PC-9 (cell line): ENCODE data around the gene C1QC. TPM values are rescaled to one million over a fixed set of nuclear protein-coding genes. Genes with fewer than 3 reads are reported as not detected.

ENCODE experiments used
- BruUV-seq: library from RNA; stranded (reverse); fragments of 400-500 nt; replicated peaks from 2 replicates; lab custom pipeline; 2021; lab: Mats Ljungman, UMichigan
- CTCF ChIA-PET: fragments of 300-600 bp; sonication (Branson Sonifier 250); formaldehyde crosslinking; loops from one replicate; lab custom pipeline; 2022; ENCODE audit warnings: antibody characterized with exemption; lab: Charles Lee
- POLR2A ChIA-PET: fragments of 300-600 bp; sonication (Branson Sonifier 250); formaldehyde crosslinking; loops from one replicate; lab custom pipeline; 2022; ENCODE audit warnings: antibody characterized with exemption; ENCODE audit not compliant: unreplicated experiment; lab: Charles Lee
- DNase-seq, 2 experiments: peaks; one replicate each; pipeline versions ENCODE4 v3.0.0 to v3.0.0-alpha.2; 2015 to 2022; ENCODE audit warnings: mixed read lengths in 1 of 2
- H2AFZ ChIP-seq: fragments of 200-600 bp; sonication (generic); 2 replicates; pipeline ENCODE4 v1.8.1; 2017; ENCODE audit warnings: antibody characterized with exemption
- H3F3A ChIP-seq: fragments of 200-600 bp; sonication (generic); 2 replicates; pipeline ENCODE4 v1.8.1; 2017; ENCODE audit warnings: antibody characterized with exemption, mild to moderate bottlenecking, low read depth; ENCODE audit not compliant: insufficient read depth
- H3K27ac ChIP-seq: fragments of 200-600 bp; sonication (generic); 2 replicates; pipeline ENCODE4 v1.6.1; 2016; ENCODE audit warnings: mixed run types
- H3K27me3 ChIP-seq: fragments of 200-600 bp; sonication (generic); 2 replicates; pipeline ENCODE4 v1.6.1; 2016; ENCODE audit warnings: low read depth, mixed run types; ENCODE audit not compliant: insufficient read depth
- H3K36me3 ChIP-seq: fragments of 200-600 bp; sonication (generic); 2 replicates; pipeline ENCODE4 v1.6.1; 2016; ENCODE audit warnings: low read depth, mixed run types
- H3K4me1 ChIP-seq: fragments of 200-600 bp; sonication (generic); replicated peaks from 2 replicates; pipeline ENCODE4 v1.6.1; 2016; ENCODE audit warnings: mixed run types; ENCODE audit not compliant: insufficient read depth
- H3K4me2 ChIP-seq: fragments of 200-600 bp; sonication (generic); 2 replicates; pipeline ENCODE4 v1.6.1; 2017; ENCODE audit warnings: mixed run types
- H3K4me3 ChIP-seq: fragments of 200-600 bp; sonication (generic); 2 replicates; pipeline ENCODE4 v1.6.1; 2016; ENCODE audit warnings: mixed run types
- H3K79me2 ChIP-seq: fragments of 200-600 bp; sonication (generic); 2 replicates; pipeline ENCODE4 v1.6.1; 2017; ENCODE audit warnings: low read depth, mixed run types
- H3K9me2 ChIP-seq: fragments of 200-600 bp; sonication (generic); 2 replicates; pipeline ENCODE4 v1.8.1; 2017; ENCODE audit warnings: mild to moderate bottlenecking; ENCODE audit not compliant: insufficient read depth
- H3K9me3 ChIP-seq: fragments of 200-600 bp; sonication (generic); 2 replicates; pipeline ENCODE4 v1.8.1; 2016; ENCODE audit warnings: low read depth; ENCODE audit not compliant: insufficient read depth
- H4K20me1 ChIP-seq: fragments of 200-600 bp; sonication (generic); 2 replicates; pipeline ENCODE4 v1.8.1; 2017; ENCODE audit not compliant: insufficient read depth
- CTCF ChIP-seq: fragments of 200-600 bp; sonication (generic); conservative IDR thresholded peaks from 2 replicates; pipeline ENCODE4 v1.6.1; 2017; ENCODE audit warnings: mixed run types, antibody characterized with exemption, mild to moderate bottlenecking, moderate library complexity
- EZH2 ChIP-seq: fragments of 200-600 bp; sonication (generic); IDR thresholded peaks from 2 replicates; pipeline ENCODE4 v1.8.0; 2017; ENCODE audit warnings: antibody characterized with exemption, low read depth
- intact Hi-C: fragments of 100-400 bp; cut with micrococcal nuclease; formaldehyde crosslinking; loops from one replicate; pipeline ENCODE4 v1.10.0; 2022; ENCODE audit not compliant: unreplicated experiment
- total RNA-seq: library from RNA; stranded (reverse); gene quantifications from 2 replicates; pipeline ENCODE4 v1.2.3, GENCODE V29; 2021

C1QC gene
- total RNA-seq, 1 experiment from 2014 or later: not detected

DNA sequence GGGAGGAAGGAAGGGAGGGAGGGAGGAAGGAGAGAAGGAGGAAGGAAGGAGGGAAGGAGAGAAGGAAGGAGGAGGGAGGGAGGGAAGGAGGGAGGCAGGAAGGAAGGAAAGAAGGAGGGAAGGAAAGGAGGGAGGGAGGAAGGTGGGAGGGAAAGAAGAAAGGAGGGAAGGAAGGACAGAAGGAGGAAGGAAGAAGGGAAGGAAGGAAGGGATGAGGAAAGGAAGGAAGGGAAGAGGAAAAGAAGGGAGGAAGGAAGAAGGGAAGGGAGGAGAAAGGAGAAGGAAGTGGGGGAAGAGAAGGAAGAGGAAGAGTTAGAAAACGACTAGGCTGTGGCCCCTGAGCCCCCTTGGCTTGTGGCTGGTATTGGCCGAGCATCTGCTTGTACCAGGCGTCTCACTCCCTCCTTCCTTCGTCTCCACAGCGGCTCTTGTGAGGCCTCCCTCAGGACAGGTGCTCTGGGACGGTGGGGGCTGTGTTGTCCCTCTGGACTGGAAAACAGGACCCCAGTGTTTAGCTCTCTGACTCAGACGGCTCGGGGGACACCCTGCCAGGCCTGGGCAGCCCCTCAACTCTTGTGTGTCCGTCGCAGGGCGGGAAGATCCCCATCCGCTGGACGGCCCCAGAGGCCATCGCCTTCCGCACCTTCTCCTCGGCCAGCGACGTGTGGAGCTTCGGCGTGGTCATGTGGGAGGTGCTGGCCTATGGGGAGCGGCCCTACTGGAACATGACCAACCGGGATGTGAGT lies 43.2 kb upstream of the C1QC start:
- BruUV-seq: no TSS peak
- DNase-seq: no peak
- Histone ChIP-seq H3K4me2 (no peak overlapping the region), H3K9me2 (no peaks in the 10 kb centered on the region), H3K4me1 (no peaks in the 10 kb centered on the region), H3K9me3 (no peaks in the 10 kb centered on the region), H3K4me3 (no peak overlapping the region), H3K36me3 (no peaks in the 10 kb centered on the region), H3F3A (no peaks in the 10 kb centered on the region), H3K27me3 (peaks cover 71% of the 10 kb centered on the region), H4K20me1 (no peaks in the 10 kb centered on the region), H2AFZ (no peak overlapping the region), H3K27ac (no peak overlapping the region), H3K79me2 (no peaks in the 10 kb centered on the region)
- intact Hi-C loops: no loop called here
- ChIA-PET POLR2A (interaction anchor here (0.5 kb wide), 1 partner anchor 457 kb away, joined by 6 read pairs; no protein-coding TSS in a partner anchor), CTCF (no interaction called here)
- TF ChIP-seq CTCF (no peak), EZH2 (no peak)

GRCh38 chr1:22600817-22601605 lies 42.4 kb upstream of the C1QC start:
- BruUV-seq: no TSS peak
- TF ChIP-seq CTCF (no peak), EZH2 (no peak)
- no peak overlapping the region for H2AFZ ChIP-seq

GRCh38 chr1:22601610-22602009 lies 41.8 kb upstream of the C1QC start:
- intact Hi-C loops: no loop called here
- Histone ChIP-seq H4K20me1 (no peaks in the 10 kb centered on the region), H3K9me2 (no peaks in the 10 kb centered on the region), H3K36me3 (no peaks in the 10 kb centered on the region), H3K4me3 (no peak overlapping the region), H3F3A (no peaks in the 10 kb centered on the region), H3K4me2 (no peak overlapping the region), H3K27ac (no peak overlapping the region), H3K79me2 (no peaks in the 10 kb centered on the region), H2AFZ (no peak overlapping the region), H3K4me1 (no peaks in the 10 kb centered on the region), H3K9me3 (no peaks in the 10 kb centered on the region), H3K27me3 (peaks cover 74% of the 10 kb centered on the region)
- no TSS peak for BruUV-seq
- ChIA-PET CTCF (no interaction called here), POLR2A (no interaction called here)
- no peak for TF ChIP-seq CTCF
- no peak for TF ChIP-seq EZH2
- no peak for DNase-seq

More at GRCh38 chr1:22600817-22601605, 42.4 kb upstream of the C1QC start:
- H3F3A ChIP-seq: no peaks in the 10 kb centered on the region
- no peak overlapping the region for H3K4me2 ChIP-seq
- H3K9me3 ChIP-seq: no peaks in the 10 kb centered on the region
- no peaks in the 10 kb centered on the region for H3K79me2 ChIP-seq
- H3K36me3 ChIP-seq: no peaks in the 10 kb centered on the region
- DNase-seq: no peak
- H3K27me3 ChIP-seq: peaks cover 71% of the 10 kb centered on the region
- no peaks in the 10 kb centered on the region for H3K4me1 ChIP-seq
- H3K27ac ChIP-seq: no peak overlapping the region
- no peaks in the 10 kb centered on the region for H3K9me2 ChIP-seq
- no peaks in the 10 kb centered on the region for H4K20me1 ChIP-seq
- intact Hi-C loops: no loop called here
- CTCF ChIA-PET: no interaction called here
- POLR2A ChIA-PET: interaction anchor here (0.5 kb wide), 1 partner anchor 458 kb away, joined by 6 read pairs; no protein-coding TSS in a partner anchor
- no peak overlapping the region for H3K4me3 ChIP-seq
